Esophagus mucosa (tissue), 1 donor: ENCODE data around the gene EXOSC10. TPM values are rescaled to one million over a fixed set of nuclear protein-coding genes. Genes with fewer than 3 reads are reported as not detected.
A peak's percentile ranks its signal among the peaks of the same experiment; 100 is the strongest.
"Not testable (repeated sequence)": the region's sequence is repeated elsewhere in the genome, so short reads cannot be mapped to it uniquely, and the experiment has no call there.

Source experiments
- ATAC-seq: fragments of 200-7000 bp; cut with Tn5 transposase; one replicate; pipeline ENCODE4 v1.9.1; 2020
- total RNA-seq: library from RNA; stranded (reverse); gene quantifications from one replicate; pipeline ENCODE4 v1.2.4, GENCODE V29; 2023
- donor health status: DM: yes; HTN: yes; CAD: no.

EXOSC10 gene
- total RNA-seq, 1 donor from 2014 or later = 35.2 TPM

DNA sequence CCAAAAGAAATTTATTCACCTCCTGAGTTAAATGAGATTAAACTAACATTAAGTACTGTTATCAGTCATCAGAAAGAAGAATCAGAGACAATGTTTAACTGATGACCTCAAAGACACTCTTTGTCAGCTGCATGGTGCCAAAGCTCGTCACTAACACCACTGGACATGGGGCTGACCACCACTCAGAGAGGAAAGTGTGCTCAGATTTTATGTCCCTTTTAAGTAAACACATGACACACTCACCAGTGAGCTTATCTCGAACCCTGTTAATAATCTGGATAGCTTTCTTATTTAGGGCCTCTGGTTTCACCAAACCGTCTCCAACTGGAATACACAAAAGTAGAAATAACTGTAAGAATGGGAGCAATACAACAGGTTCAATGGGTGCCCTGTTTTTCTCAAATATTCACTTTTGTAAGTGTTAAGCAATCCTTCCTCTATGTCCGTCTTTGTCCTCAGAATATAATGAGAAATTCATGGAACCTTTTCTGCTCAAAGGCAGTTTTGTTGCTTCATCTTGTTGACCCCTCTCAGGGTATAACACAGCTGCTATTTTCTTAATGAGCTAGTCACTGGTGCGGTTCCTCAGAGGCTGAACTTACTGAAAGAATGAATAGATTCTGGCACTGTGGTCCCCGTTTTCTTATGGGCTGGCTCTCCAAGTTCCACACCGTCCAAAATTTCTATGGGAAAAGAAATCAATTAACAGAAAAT is 9.5 kb upstream of the EXOSC10 start:
- ATAC-seq = no peak

DNA sequence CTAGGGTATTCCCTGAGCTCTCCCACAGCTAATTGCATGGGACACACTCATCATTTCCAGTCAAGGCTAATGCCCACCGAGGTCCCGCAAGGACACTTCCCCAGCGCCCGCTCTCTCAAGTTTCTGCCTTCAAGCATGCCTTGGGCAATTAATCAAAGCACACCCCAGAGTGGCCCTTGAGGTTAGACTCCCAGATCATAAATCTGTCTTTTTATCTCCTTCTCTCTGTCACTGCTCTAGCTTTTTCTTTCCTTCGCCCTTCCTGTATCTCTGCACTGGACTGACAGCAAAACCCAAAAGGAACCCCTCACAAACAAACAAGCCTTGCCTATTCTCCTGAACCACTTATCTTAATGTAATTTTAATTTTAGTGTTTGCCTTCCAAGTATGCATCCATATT is 7.9 kb upstream of the EXOSC10 start:
- ATAC-seq = no peak

DNA sequence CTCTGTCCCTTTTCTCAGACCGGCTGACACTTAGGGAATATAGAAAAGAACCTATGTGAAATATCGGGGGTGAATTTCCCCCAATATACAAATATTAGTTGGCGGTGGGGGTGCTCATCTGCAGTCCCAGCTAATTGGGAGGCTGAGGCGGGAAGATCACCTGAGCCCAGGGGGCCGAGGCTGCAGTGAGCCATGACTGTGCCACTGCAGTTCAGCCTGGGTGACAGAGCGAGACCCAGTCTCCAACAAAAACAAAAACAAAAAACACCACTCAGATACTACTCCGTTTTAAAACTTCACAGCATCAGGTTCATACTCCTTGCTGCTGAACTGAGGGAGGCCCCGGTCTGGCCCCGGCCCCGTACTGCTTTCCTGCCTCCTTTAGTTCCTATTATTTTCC is 5.9 kb upstream of the EXOSC10 start:
- ATAC-seq = no peak

DNA sequence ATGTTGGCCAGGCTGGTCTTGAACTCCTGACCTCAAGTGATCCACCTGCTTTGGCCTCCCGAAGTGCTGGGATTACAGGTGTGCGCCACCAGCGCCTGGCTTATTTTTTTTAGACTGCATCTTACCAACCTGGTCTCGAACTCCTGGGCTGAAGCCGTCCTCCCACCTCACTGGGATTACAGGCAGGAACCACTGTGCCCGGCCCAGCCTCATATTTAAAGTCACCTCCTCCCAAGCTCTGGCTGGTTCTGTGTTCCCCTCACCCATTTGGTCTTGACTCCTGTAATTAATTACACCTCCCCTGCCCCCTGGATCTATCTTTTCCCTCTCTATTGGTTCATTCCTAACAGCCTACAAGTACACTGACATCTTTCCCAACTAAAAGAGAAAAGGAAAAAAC is 1.7 kb upstream of the EXOSC10 start:
- no peak for ATAC-seq

- not testable (repeated sequence) for ATAC-seq
Observed at GRCh38 chr1:11100806-11101205, 1.1 kb upstream of the EXOSC10 start.

GRCh38 chr1:11100149-11100493 is 452 bp upstream of the EXOSC10 start:
- ATAC-seq = no peak

GRCh38 chr1:11098931-11099309 is 749 bp downstream of the EXOSC10 start:
- no peak for ATAC-seq

- ATAC-seq = not testable (repeated sequence)
Observed at GRCh38 chr1:11083784-11084183, 15.9 kb downstream of the EXOSC10 start.

- no peak for ATAC-seq
Observed at GRCh38 chr1:11080931-11081330, 18.7 kb downstream of the EXOSC10 start.

GRCh38 chr1:11078631-11079030 is 21.0 kb downstream of the EXOSC10 start:
- no peak for ATAC-seq

DNA sequence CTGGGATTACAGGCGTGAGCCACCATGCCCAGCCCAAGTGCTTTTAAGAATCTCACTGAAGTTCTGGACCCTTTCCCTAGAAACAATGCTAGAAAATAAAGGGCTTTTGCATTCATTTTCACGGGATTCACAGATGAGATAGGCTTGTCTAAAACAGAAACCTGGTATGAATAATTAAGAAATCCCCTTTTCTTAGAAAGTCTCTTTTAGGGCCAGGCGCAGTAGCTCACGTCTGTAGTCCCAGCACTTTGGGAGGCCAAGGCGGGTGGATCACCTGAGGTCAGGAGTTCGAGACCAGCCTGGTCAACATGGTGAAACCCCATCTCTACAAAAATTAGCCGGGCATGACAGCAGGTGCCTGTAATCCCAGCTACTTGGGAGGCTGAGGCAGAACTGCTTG is 26.3 kb downstream of the EXOSC10 start:
- ATAC-seq = not testable (repeated sequence)

DNA sequence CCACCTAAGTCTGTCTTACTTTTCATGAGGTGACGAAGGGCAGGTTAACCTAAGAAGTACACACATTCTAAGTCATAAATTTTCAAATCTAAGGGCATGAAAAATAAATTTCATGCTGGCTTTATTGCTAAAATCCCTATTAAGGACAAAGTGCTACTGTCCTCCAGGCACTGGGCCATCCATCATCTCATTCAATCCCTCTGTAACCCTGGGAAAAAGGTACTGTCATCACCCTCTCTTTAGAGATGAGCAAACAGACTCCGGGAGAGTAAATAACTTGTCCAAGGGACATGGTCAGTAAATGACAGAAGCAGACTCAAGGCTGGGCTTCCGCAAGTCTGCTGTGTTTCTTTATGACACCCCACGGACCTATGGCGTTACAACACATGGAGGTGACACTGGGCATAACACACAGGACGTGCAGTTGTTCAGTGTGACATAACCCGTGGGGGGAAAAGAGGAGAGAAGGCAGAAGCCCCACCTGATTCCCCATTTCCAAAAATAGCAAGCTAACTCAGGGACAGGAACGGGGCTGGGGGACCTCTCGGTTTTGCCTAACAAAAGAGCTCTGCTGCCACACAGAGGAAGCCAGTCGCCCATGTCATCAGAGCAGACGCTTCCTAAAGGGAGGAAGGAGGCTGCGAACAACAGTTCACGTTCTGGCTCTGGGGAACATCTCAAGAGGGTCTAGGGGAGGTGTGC is 27.3 kb downstream of the EXOSC10 start:
- no peak for ATAC-seq

- ATAC-seq = no peak
Observed at GRCh38 chr1:11071463-11072215, 28.0 kb downstream of the EXOSC10 start.

- peak; percentile 14 for ATAC-seq
Observed at GRCh38 chr1:11070876-11071275, 28.8 kb downstream of the EXOSC10 start.

GRCh38 chr1:11068600-11069473 is 30.8 kb downstream of the EXOSC10 start:
- ATAC-seq = no peak

GRCh38 chr1:11067716-11068599 is 31.7 kb downstream of the EXOSC10 start:
- ATAC-seq = no peak

DNA sequence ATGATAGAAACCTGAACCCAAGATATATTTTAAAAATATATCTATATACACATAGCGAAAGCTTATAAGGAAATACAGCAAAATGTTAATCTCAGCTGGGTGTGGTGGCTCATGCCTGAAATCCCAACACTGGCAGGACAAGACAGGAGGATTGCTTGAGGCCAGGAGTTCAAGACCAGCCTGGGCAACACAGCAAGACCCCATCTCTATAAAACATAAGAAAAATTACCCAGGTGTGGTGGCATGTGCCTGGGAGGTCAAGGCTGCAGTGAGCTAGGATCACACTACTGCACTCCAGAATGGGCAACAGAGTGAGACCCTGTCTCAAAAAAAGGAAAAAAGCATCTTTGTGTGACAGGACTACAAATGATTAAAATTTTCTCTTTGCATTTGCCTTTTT is 33.9 kb downstream of the EXOSC10 start:
- no peak for ATAC-seq

GRCh38 chr1:11064942-11065341 is 34.7 kb downstream of the EXOSC10 start:
- ATAC-seq = no peak

DNA sequence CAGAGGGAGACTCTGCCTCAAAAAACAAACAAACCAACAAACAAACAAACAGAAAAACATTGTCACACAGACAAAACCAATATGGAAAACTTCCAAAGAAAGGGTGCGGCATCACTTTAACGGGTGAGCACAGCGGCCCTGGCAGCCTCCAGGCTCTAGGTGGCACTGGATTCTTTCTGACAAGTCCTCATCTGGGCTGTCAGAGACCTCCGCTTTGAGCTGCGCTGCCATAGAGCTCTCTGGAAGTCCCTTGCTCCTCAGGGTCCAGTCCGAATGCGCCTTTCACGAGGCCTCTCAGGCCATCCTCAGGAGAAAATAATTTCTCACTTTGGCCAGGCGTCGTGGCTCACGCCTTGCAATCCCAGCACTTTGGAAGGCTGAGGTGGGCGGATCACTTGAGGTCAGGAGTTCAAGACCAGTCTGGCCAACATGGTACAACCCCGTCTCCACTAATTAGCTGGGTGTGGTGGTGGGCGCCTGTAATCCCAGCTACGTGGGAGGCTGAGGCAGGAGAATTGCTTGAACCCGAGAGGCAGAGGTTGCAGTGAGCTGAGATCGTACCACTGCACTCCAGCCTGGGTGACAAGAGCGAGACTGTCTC is 35.6 kb downstream of the EXOSC10 start:
- not testable (repeated sequence) for ATAC-seq

GRCh38 chr1:11062965-11063401 is 36.7 kb downstream of the EXOSC10 start:
- ATAC-seq = no peak
